Mesendoderm (in vitro differentiated cells): Measurements from ENCODE around the gene MAST1.
A peak's percentile ranks its signal among the peaks of the same experiment; 100 is the strongest.
"Not testable (repeated sequence)": the region's sequence is repeated elsewhere in the genome, so short reads cannot be mapped to it uniquely, and the experiment has no call there.

Source experiments
- DNase-seq: peaks from one replicate; pipeline ENCODE4 v3.0.0; 2013
- H2AK5ac ChIP-seq: 2 replicates; pipeline ENCODE4 v1.6.1; 2013; ENCODE audit warnings: low read length, inconsistent platforms
- H2BK120ac ChIP-seq: 2 replicates; pipeline ENCODE4 v1.6.1; 2013; ENCODE audit warnings: low read depth, mild to moderate bottlenecking, low read length, moderate library complexity, mixed read lengths
- H2BK15ac ChIP-seq: replicated peaks from 2 replicates; pipeline ENCODE4 v1.6.1; 2013; ENCODE audit warnings: low read depth, mild to moderate bottlenecking, moderate library complexity
- H2BK5ac ChIP-seq: 2 replicates; pipeline ENCODE4 v1.6.1; 2013; ENCODE audit warnings: low read length, inconsistent platforms
- H3K18ac ChIP-seq: 2 replicates; pipeline ENCODE4 v1.6.1; 2013; ENCODE audit warnings: mild to moderate bottlenecking, low read length, mixed read lengths
- H3K23ac ChIP-seq: one replicate; pipeline ENCODE4 v1.6.1; 2013; ENCODE audit warnings: low read length
- H3K27ac ChIP-seq: 2 replicates; pipeline ENCODE4 v1.5.1; 2013; ENCODE audit warnings: low read depth, mild to moderate bottlenecking, inconsistent platforms, low read length, moderate library complexity
- H3K27me3 ChIP-seq: 2 replicates; pipeline ENCODE4 v1.6.1; 2013; ENCODE audit warnings: low read length, control low read depth, mild to moderate bottlenecking, inconsistent platforms; ENCODE audit not compliant: insufficient read depth, poor library complexity
- H3K36me3 ChIP-seq: 2 replicates; pipeline ENCODE4 v1.6.1; 2013; ENCODE audit warnings: low read length, inconsistent platforms; ENCODE audit not compliant: control insufficient read depth, insufficient read depth
- H3K4ac ChIP-seq: one replicate; pipeline ENCODE4 v1.6.1; 2013; ENCODE audit warnings: low read depth, mild to moderate bottlenecking, low read length, moderate library complexity
- H3K4me1 ChIP-seq: 2 replicates; pipeline ENCODE4 v1.6.1; 2013; ENCODE audit warnings: low read depth, low read length, inconsistent platforms; ENCODE audit not compliant: control insufficient read depth
- H3K4me2 ChIP-seq: 2 replicates; pipeline ENCODE4 v1.6.1; 2013; ENCODE audit warnings: low read length
- H3K4me3 ChIP-seq: 2 replicates; pipeline ENCODE4 v1.5.1; 2013; ENCODE audit warnings: mild to moderate bottlenecking, low read length
- H3K56ac ChIP-seq: one replicate; pipeline ENCODE4 v1.6.1; 2013; ENCODE audit warnings: low read length
- H3K79me1 ChIP-seq: 2 replicates; pipeline ENCODE4 v1.6.1; 2013; ENCODE audit warnings: low read length, inconsistent platforms
- H3K79me2 ChIP-seq: 2 replicates; pipeline ENCODE4 v1.6.1; 2013; ENCODE audit warnings: mild to moderate bottlenecking, low read length; ENCODE audit not compliant: control insufficient read depth, insufficient read depth
- H3K9ac ChIP-seq: 2 replicates; pipeline ENCODE4 v1.6.1; 2013; ENCODE audit warnings: low read length, inconsistent platforms
- H4K5ac ChIP-seq: one replicate; pipeline ENCODE4 v1.6.1; 2013; ENCODE audit warnings: low read length
- H4K8ac ChIP-seq: one replicate; pipeline ENCODE4 v1.6.1; 2013; ENCODE audit warnings: low read depth, mild to moderate bottlenecking, control low read depth, low read length, moderate library complexity
- WGBS: extraction: QIAGEN DNeasy Blood & Tissue Kit; methylation state at CpG from one replicate; pipeline ENCODE4 v1.1.7; 2013; ENCODE audit warnings: low lambda C conversion rate, missing lambda C conversion rate; ENCODE audit not compliant: insufficient coverage; ENCODE audit errors: extremely low coverage; 5-methylcytosine and 5-hydroxymethylcytosine counted together

Gene MAST1

DNA sequence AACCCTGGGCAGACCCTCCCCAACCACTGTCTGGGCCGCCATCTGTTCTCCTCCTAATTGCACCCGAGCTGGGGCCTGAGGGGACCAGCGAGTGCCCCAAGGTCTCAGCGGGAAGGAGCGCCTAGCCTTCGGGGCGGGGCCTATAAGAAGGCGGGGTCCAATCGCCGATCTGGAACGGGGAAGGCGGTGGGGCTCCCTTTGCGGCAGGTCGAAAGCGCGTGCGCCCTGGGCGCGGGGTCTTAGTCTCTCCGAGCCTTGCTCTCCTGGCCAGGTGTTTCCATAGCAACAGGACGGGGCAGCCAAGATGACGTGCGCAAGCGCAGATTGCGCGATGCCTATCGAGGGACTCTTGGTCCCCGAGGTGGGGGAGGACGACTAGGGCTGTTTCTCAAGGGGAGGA lies 2.8 kb downstream of the MAST1 start:
- Histone ChIP-seq H4K8ac (no peak overlapping the region), H2AK5ac (no peak overlapping the region), H3K4me2 (peak overlapping the region; percentile 39), H2BK15ac (no peak overlapping the region), H3K23ac (no peak overlapping the region), H3K4ac (no peak overlapping the region), H3K27ac (no peak overlapping the region), H3K4me3 (peak overlapping the region; percentile 12), H3K18ac (no peak overlapping the region), H3K4me1 (no peaks in the 10 kb centered on the region), H2BK120ac (no peak overlapping the region), H3K79me2 (no peaks in the 10 kb centered on the region), H3K36me3 (no peaks in the 10 kb centered on the region), H3K79me1 (no peaks in the 10 kb centered on the region), H3K56ac (peak overlapping the region; percentile 66), H4K5ac (no peak overlapping the region), H2BK5ac (no peak overlapping the region), H3K9ac (peak overlapping the region; percentile 47), H3K27me3 (no peaks in the 10 kb centered on the region)
- DNase-seq, result peak; percentile 98
- WGBS, result no CpG with 5 or more reads among the region's 29 CpGs

GRCh38 chr19:12842511-12842910 lies 4.2 kb downstream of the MAST1 start:
- WGBS, result 100% methylated on average over 1 of the region's 18 CpGs
- Histone ChIP-seq H2AK5ac (no peak overlapping the region), H3K79me1 (no peaks in the 10 kb centered on the region), H3K36me3 (no peaks in the 10 kb centered on the region), H2BK120ac (no peak overlapping the region), H3K79me2 (no peaks in the 10 kb centered on the region), H3K4me2 (no peak overlapping the region), H3K23ac (no peak overlapping the region), H3K4me1 (no peaks in the 10 kb centered on the region), H4K8ac (no peak overlapping the region), H2BK15ac (no peak overlapping the region), H4K5ac (no peak overlapping the region), H3K9ac (no peak overlapping the region), H2BK5ac (no peak overlapping the region), H3K18ac (no peak overlapping the region), H3K27ac (no peak overlapping the region), H3K4ac (no peak overlapping the region), H3K56ac (no peak overlapping the region), H3K4me3 (no peak overlapping the region), H3K27me3 (no peaks in the 10 kb centered on the region)
- no peak for DNase-seq

GRCh38 chr19:12843328-12843727 lies 5.0 kb downstream of the MAST1 start:
- Histone ChIP-seq H3K4me1 (no peaks in the 10 kb centered on the region), H3K36me3 (no peaks in the 10 kb centered on the region), H3K4ac (no peak overlapping the region), H3K23ac (no peak overlapping the region), H2BK120ac (no peak overlapping the region), H3K27me3 (no peaks in the 10 kb centered on the region), H3K56ac (no peak overlapping the region), H2AK5ac (no peak overlapping the region), H3K79me1 (no peaks in the 10 kb centered on the region), H2BK15ac (no peak overlapping the region), H3K27ac (no peak overlapping the region), H4K8ac (no peak overlapping the region), H2BK5ac (no peak overlapping the region), H3K4me3 (no peak overlapping the region), H3K18ac (no peak overlapping the region), H3K79me2 (no peaks in the 10 kb centered on the region), H4K5ac (no peak overlapping the region), H3K9ac (no peak overlapping the region), H3K4me2 (no peak overlapping the region)
- WGBS, result no CpG with 5 or more reads among the region's 11 CpGs
- no peak for DNase-seq

GRCh38 chr19:12843999-12844732 lies 5.9 kb downstream of the MAST1 start:
- no peak overlapping the region for H2BK5ac ChIP-seq
- H3K27me3 ChIP-seq, result no peaks in the 10 kb centered on the region
- H3K4ac ChIP-seq, result no peak overlapping the region
- no peak overlapping the region for H3K4me2 ChIP-seq
- no peaks in the 10 kb centered on the region for H3K79me2 ChIP-seq
- no peak overlapping the region for H3K4me3 ChIP-seq
- no peak overlapping the region for H3K27ac ChIP-seq
- no peaks in the 10 kb centered on the region for H3K79me1 ChIP-seq
- no peak overlapping the region for H2AK5ac ChIP-seq
- no peak overlapping the region for H2BK15ac ChIP-seq
- H4K8ac ChIP-seq, result no peak overlapping the region
- no peak overlapping the region for H3K18ac ChIP-seq
- H4K5ac ChIP-seq, result no peak overlapping the region
- H3K36me3 ChIP-seq, result no peaks in the 10 kb centered on the region
- no CpG with 5 or more reads among the region's 3 CpGs for WGBS
- DNase-seq, result no peak
- no peak overlapping the region for H3K23ac ChIP-seq
- no peak overlapping the region for H3K56ac ChIP-seq
- no peak overlapping the region for H2BK120ac ChIP-seq
- H3K9ac ChIP-seq, result no peak overlapping the region
- H3K4me1 ChIP-seq, result no peaks in the 10 kb centered on the region

GRCh38 chr19:12846613-12847012 lies 8.3 kb downstream of the MAST1 start:
- H3K79me2 ChIP-seq, H4K8ac ChIP-seq, DNase-seq, H3K18ac ChIP-seq, H2BK120ac ChIP-seq, H3K79me1 ChIP-seq, H3K4ac ChIP-seq, H2BK5ac ChIP-seq, H3K4me3 ChIP-seq, H2AK5ac ChIP-seq, H3K23ac ChIP-seq, H3K9ac ChIP-seq, H3K36me3 ChIP-seq, H3K27me3 ChIP-seq, H2BK15ac ChIP-seq, H3K4me1 ChIP-seq, H4K5ac ChIP-seq, H3K4me2 ChIP-seq, H3K27ac ChIP-seq, H3K56ac ChIP-seq: not testable (repeated sequence)
- no CpG with 5 or more reads among the region's 7 CpGs for WGBS
